Calu3 (cell line): ENCODE measurements around the gene IRF9. TPM values are rescaled to one million over a fixed set of nuclear protein-coding genes. Genes with fewer than 3 reads are reported as not detected.

Source experiments
- BruUV-seq: library from RNA; stranded (reverse); fragments of 400-500 nt; replicated peaks from 2 replicates; lab custom pipeline; 2021; lab: Mats Ljungman, UMichigan
- CTCF ChIA-PET: fragments of 300-600 bp; sonication (Branson Sonifier 250); formaldehyde crosslinking; loops from one replicate; lab custom pipeline; 2022; ENCODE audit warnings: antibody characterized with exemption; lab: Charles Lee
- DNase-seq: peaks from one replicate; pipeline ENCODE4 v3.0.0; 2022
- H3K27ac Mint-ChIP-seq: one replicate; pipeline ENCODE4 v1.8.0; 2022; ENCODE audit warnings: mixed read lengths; ENCODE audit not compliant: unreplicated experiment
- H3K27me3 Mint-ChIP-seq: one replicate; pipeline ENCODE4 v1.8.0; 2022; ENCODE audit warnings: mixed read lengths; ENCODE audit not compliant: unreplicated experiment
- H3K36me3 Mint-ChIP-seq: one replicate; pipeline ENCODE4 v1.8.0; 2022; ENCODE audit warnings: mild to moderate bottlenecking, moderate library complexity, mixed read lengths; ENCODE audit not compliant: insufficient read depth, unreplicated experiment
- H3K4me1 Mint-ChIP-seq: one replicate; pipeline ENCODE4 v1.8.0; 2022; ENCODE audit warnings: mild to moderate bottlenecking, low read depth, mixed read lengths; ENCODE audit not compliant: unreplicated experiment
- H3K4me3 Mint-ChIP-seq: one replicate; pipeline ENCODE4 v1.8.0; 2022; ENCODE audit warnings: mild to moderate bottlenecking, low read depth, moderate library complexity, mixed read lengths; ENCODE audit not compliant: unreplicated experiment
- H3K9me3 Mint-ChIP-seq: one replicate; pipeline ENCODE4 v1.8.0; 2022; ENCODE audit warnings: low read depth, mixed read lengths; ENCODE audit not compliant: unreplicated experiment
- intact Hi-C: fragments of 100-400 bp; cut with micrococcal nuclease; formaldehyde crosslinking; loops from one replicate; pipeline ENCODE4 v1.10.0; 2022; ENCODE audit not compliant: unreplicated experiment
- total RNA-seq: library from RNA; stranded (reverse); gene quantifications from 2 replicates; pipeline ENCODE4 v1.2.3, GENCODE V29; 2022
- TF ChIP-seq, protein P1 (sequence below): fragments of 200-600 bp; IDR thresholded peaks from one replicate; pipeline ENCODE4 v1.8.0; 2022; ENCODE audit warnings: antibody characterized with exemption; ENCODE audit not compliant: unreplicated experiment

IRF9 gene
- total RNA-seq, 1 experiment from 2014 or later: 124 TPM

DNA sequence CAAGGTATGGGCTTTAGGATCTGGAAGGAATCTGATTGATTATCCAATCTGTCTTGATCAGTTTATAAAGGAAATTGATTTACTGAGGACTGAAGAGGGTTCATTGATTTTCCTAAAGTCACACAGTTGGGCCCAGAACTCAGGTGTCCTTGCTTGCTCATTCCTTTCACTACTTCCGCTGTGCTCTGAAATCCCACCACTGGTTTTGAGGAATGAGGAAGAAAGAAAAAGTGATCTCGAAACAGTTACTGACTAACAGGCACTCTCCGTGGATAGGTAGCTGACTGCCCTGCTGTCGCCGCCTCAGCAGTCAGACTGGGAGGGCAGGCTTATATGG is 30.7 kb upstream of the IRF9 start, which contains the start of gene FITM1:
TSS of gene FITM1 (plus strand) at position 280 of the 337 bp plus-strand sequence. CDS start 905 bp downstream, outside the sequence.
- Mint-ChIP-seq H3K9me3 (no peaks in the 10 kb centered on the region), H3K27ac (no peak within 1 kb of the TSS), H3K36me3 (peaks cover 5% of the 10 kb centered on the region), H3K4me1 (peaks cover 6% of the 10 kb centered on the region), H3K4me3 (no peak within 1 kb of the TSS), H3K27me3 (no peaks in the 10 kb centered on the region)
- BruUV-seq: no TSS peak
- TF ChIP-seq, protein P1, sequence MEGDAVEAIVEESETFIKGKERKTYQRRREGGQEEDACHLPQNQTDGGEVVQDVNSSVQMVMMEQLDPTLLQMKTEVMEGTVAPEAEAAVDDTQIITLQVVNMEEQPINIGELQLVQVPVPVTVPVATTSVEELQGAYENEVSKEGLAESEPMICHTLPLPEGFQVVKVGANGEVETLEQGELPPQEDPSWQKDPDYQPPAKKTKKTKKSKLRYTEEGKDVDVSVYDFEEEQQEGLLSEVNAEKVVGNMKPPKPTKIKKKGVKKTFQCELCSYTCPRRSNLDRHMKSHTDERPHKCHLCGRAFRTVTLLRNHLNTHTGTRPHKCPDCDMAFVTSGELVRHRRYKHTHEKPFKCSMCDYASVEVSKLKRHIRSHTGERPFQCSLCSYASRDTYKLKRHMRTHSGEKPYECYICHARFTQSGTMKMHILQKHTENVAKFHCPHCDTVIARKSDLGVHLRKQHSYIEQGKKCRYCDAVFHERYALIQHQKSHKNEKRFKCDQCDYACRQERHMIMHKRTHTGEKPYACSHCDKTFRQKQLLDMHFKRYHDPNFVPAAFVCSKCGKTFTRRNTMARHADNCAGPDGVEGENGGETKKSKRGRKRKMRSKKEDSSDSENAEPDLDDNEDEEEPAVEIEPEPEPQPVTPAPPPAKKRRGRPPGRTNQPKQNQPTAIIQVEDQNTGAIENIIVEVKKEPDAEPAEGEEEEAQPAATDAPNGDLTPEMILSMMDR: no peak
- CTCF ChIA-PET: no interaction called here
- intact Hi-C loops: no loop called here
- DNase-seq: no peak

DNA sequence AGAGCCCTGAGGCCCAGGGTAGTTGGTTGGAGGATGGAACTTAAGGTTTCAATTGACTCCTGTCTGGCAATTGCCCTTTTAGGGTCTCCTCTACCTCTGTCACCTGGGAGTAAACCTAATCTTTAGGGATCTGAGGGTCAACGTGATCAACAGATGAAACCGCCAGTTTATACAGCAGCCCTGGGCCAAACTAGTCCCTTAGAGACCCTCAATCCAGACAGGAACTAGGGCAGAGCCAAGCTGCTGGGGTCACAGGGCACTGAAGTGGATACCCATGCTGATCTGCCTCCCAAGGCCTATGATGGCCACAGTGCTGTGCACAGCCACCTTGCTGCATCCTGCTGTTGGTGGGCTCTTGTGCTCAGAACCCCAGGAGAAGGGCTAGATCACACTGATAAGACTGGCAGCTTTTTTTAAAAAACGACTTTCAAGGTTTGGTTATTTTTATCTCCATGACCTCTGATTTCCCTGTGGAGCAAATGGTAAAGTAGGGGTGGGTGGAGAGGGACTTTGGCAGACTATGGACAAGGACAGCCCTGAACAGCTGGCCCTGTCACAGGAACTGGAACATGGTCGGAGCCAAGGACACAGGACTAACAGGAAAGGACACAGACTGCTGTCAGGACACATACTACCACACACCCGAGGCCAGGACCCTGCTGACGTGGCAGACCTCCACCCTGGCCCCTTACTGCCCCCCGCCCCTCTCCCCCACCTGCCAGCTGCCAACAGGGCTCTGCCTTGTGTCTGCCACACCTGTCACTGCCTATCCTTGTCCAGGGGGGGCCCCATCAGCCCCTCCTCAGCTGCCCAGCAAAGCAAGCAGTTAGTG is 30.1 kb upstream of the IRF9 start:
- H3K4me1 Mint-ChIP-seq: peaks cover 10% of the 10 kb centered on the region
- BruUV-seq: no TSS peak
- CTCF ChIA-PET: interaction anchor here (0.7 kb wide), 1 partner anchor 348 kb away, joined by 3 read pairs; no protein-coding TSS in a partner anchor
- H3K27ac Mint-ChIP-seq: no peak overlapping the region
- H3K4me3 Mint-ChIP-seq: no peak overlapping the region
- H3K9me3 Mint-ChIP-seq: no peaks in the 10 kb centered on the region
- no peaks in the 10 kb centered on the region for H3K27me3 Mint-ChIP-seq
- H3K36me3 Mint-ChIP-seq: peaks cover 10% of the 10 kb centered on the region
- intact Hi-C loops: no loop called here
- TF ChIP-seq, protein P1: no peak
- DNase-seq: no peak

DNA sequence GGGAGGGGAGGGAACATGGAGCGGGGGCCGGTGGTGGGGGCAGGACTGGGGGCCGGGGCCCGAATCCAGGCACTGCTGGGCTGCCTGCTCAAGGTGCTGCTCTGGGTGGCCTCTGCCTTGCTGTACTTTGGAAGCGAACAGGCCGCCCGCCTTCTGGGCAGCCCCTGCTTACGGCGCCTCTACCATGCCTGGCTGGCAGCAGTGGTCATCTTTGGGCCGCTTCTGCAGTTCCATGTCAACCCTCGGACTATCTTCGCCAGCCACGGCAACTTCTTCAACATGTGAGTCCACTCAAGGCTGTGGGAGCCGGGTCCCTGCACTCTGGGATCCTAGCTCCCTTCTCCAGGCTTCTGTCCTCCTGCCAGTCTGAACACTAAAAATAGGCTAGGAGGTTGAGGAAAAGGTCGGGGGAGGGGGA is 29.5 kb upstream of the IRF9 start:
- DNase-seq: no peak
- no TSS peak for BruUV-seq
- H3K27ac Mint-ChIP-seq: no peak overlapping the region
- no peaks in the 10 kb centered on the region for H3K9me3 Mint-ChIP-seq
- CTCF ChIA-PET: no interaction called here
- peaks cover 10% of the 10 kb centered on the region for H3K4me1 Mint-ChIP-seq
- H3K36me3 Mint-ChIP-seq: peaks cover 16% of the 10 kb centered on the region
- H3K27me3 Mint-ChIP-seq: no peaks in the 10 kb centered on the region
- intact Hi-C loops: no loop called here
- H3K4me3 Mint-ChIP-seq: no peak overlapping the region
- TF ChIP-seq, protein P1: no peak

DNA sequence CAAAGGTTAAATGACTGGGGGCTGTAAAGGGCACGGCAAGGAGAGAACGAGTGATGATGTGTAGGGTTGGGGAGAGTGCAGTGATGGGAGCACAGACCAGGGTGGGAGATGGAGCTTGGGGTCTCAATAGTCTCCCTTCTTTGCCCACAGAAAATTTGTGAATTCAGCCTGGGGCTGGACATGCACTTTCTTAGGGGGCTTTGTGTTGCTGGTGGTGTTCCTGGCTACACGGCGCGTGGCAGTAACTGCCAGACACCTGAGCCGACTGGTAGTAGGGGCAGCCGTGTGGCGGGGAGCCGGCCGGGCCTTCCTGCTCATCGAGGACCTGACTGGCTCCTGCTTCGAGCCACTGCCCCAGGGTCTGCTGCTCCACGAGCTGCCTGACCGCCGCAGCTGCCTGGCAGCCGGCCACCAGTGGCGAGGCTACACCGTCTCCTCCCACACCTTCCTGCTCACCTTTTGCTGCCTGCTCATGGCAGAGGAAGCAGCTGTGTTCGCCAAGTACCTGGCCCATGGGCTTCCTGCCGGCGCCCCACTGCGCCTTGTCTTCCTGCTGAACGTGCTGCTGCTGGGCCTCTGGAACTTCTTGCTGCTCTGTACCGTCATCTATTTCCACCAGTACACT is 28.9 kb upstream of the IRF9 start:
- Mint-ChIP-seq H3K36me3 (peaks cover 22% of the 10 kb centered on the region), H3K4me1 (peaks cover 15% of the 10 kb centered on the region), H3K27ac (no peak overlapping the region), H3K4me3 (no peak overlapping the region), H3K27me3 (no peaks in the 10 kb centered on the region), H3K9me3 (no peaks in the 10 kb centered on the region)
- TF ChIP-seq, protein P1: no peak
- CTCF ChIA-PET: interaction anchor here (0.6 kb wide), 1 partner anchor 89 kb away, joined by 5 read pairs; no protein-coding TSS in a partner anchor
- BruUV-seq: no TSS peak
- DNase-seq: no peak
- intact Hi-C loops: no loop called here
